GM18870 (cell line): ENCODE measurements around the gene LPO.

Source experiments
- ATAC-seq: cut with Tn5 transposase; IDR thresholded peaks from one replicate; pipeline ENCODE4 v1.9.1; 2021; ENCODE audit warnings: moderate library complexity; ENCODE audit not compliant: unreplicated experiment

The LPO gene

DNA sequence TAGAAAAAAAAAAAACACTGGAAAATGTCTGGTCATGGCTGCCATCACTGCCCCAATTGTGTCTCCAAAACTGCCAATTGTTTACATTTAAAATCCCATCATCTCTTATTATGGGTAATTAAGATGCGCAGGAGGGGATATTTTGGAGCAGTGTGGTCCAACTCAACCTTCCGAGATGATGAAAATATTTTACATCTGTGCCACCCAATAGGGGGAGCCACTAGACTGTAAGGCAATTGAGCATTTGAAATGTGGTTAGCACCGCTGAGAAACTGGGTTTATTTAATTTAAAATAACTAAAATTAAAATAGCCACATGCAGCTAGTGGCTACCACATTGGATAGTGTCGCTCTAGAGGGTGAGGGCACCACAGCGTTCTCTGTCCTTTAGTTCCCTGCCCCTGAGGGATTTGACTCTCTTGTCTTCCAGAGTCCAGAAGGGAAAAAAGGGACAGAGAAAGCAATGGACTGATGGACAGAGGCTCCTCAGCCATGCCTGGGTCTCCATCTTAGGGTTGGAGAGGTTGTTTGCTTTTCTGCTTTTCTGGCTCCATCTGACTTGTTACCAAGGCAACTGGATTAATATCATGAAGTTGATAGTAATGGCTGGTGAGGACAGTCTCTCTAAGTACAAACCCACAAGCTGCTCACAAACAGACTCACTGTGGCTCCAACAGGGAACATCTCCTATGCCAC, 38.9 kb downstream of the LPO start:
- no peak for ATAC-seq

DNA sequence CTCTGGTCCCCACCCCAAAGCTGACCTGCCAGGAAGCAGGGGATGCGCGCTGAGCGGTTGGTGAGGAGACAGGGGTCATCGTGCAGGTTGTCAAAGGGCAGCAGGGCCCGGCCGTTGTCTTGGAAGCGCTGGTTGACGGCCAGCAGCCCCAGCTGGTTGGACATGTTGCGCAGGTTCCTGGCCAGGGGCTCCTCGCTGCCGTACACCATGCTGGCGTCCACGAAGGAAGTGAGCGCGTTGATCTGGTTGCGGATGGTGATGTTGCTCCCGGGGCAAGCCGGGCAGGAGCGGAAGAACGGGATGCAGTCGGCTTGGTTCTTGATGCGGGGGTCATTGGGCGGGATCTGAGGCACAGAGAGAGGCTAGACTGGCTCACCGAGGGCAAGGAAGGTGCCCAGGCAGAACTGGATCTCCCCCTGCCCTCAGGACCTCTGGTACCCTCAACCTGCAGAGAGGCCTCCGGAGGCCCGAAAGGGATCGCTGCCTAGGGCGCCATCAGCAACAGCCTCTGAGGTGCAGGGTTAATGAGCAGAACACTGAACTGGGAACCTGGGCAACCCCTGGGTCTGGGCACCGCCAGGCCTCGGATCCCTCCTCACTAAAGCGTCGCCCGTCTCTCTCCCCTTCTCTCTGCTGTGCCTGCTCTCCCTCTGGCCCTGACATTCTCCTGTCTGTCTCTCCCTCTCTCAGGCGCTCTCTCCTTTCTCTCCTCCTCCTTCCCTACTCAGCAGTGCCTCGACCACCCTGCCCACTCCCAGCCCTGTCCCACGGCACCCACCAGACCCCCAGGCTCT, 39.6 kb downstream of the LPO start:
- ATAC-seq: no peak

- no peak for ATAC-seq
Measured at GRCh38 chr17:58278661-58279015, 40.3 kb downstream of the LPO start.

GRCh38 chr17:58279016-58279711, 40.8 kb downstream of the LPO start:
- ATAC-seq: no peak

DNA sequence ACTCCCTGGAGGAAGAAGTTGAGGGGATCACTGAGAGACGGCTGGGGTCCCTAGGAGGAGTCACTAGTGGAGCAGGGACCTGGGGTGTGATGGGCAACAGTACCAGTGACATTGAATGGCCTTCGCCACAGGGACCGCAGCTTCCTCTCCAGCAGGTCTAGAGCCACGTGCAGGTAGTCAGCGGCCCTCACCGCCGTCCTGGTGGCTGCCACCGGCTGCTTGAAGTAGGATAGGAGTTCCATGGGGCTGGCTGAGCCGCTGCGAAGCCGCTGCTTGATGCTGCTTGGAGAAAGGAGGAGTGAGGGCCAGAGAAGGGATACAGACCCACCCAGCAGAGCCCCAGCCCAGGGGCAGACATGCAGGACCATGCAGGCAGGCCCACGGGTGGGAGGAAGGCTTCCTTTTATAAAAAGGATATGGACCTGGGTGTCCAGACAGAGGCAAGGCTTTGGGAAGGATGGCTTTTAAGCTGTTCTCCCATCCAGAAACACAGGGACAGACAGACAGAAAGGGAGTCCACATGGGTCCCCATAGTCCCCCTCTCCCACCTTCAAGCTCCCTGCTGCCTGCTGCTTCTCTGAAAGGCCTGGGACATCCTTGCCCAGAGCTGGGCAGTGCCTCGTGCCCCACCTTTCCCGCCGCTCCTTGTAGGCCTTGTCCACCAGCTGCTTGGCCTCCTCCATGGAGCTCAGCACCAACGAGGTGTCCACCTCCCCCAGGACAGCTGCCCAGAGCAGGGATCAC, 41.5 kb downstream of the LPO start:
- ATAC-seq: no peak

DNA sequence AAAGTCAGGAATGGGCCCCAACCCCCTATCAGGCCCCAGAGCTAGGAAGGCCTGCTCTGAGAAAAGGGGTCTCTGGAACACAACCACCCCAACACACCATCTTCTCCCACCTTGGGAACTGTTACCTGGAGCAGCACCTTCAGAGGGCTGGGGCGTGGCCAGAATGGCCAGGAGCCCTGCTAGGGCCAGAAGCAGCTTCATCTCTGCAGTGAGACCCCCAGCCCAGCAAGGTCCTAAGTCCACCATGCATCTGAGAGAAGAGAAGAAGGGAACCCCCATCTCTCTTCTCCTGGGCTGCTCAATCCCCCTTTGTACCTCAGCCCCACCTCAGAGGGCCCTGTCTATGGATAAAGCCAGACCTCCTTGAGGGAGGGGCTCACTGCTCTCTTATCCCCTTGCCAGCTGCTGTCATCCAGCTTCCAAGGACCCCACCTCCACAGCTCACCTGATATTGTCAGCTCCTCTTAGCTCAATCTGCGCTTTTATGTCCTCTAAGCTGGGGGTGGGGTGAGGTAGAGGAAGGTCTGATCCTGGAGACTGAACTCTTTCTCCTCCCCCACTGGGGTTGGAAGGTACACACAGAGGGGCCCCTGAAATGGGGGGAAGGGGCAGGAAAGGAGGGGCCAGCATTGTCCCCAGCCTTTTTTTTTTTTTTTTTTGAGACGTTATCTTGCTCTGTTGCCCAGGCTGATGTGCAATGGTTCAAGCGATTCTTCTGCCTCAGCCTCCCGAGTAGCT, 42.3 kb downstream of the LPO start, which contains the start of gene MPO:
MPO (minus strand) TSS at position 456 of the 738 bp plus-strand sequence; CDS start at position 279, 177 bp downstream.
- ATAC-seq: no peak

DNA sequence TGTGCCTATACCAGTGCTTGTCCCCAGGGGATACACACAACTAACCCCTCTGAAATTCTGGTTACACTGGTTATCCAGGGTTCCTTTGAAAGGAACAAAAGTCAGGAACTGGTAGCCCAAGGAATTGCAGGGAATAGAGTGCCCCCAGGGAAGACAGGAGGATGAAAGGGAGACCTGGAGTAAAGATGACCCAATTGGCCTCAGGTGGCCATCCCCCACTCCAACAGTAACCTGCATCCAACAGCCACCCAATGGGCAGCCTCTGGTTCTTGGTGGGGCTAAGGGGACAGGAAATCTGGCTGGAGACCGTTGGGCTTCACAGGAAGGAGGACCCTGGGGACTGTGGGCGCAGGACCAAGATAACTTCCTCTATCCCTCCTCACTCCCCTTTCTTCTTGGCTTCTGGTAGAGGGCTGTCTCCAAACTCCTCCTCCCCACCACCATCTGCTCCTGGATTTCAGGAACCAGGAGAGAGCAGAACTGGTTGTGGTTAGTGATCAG, 43.2 kb downstream of the LPO start:
- no peak for ATAC-seq

DNA sequence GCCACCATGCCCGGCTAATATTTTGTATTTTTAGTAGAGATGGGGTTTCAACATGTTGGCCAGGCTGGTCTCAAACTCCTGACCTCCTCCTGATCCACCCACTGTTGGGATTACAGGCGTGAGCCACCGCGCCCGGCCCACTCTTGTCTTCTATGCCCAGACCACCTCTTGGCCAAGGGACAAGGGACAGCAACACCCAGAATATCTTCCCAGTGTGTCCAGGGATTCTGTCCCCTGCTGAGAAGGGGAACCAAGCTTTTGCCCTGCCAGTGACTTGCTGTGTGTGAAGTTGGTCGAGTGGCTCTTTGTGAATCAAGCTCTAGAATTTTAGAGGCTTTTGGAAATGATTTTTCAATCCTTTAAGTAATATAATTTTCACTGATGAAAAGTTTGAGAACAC, 44.1 kb downstream of the LPO start:
- ATAC-seq: no peak

GRCh38 chr17:58283674-58284612, 45.6 kb downstream of the LPO start:
- no peak for ATAC-seq

GRCh38 chr17:58284613-58285421, 46.4 kb downstream of the LPO start:
- ATAC-seq: no peak

DNA sequence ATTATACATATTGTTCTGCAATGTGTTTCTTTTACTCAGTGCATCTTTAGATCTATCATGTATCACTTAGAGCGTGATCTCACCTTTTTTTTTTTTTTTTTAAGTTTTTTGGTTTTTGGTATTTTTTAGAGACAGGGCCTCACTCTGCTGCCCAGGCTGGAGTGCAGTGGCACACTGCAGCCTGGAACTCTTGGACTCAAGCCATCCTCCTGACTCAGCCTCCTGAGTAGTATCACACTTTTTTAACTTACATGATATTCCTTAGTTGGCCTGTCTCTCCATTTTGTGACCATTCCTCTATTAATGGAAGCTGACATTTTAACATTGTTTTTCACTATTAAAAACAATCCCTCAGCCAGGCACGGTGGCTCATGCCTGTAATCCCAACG, 47.0 kb downstream of the LPO start:
- ATAC-seq: no peak

DNA sequence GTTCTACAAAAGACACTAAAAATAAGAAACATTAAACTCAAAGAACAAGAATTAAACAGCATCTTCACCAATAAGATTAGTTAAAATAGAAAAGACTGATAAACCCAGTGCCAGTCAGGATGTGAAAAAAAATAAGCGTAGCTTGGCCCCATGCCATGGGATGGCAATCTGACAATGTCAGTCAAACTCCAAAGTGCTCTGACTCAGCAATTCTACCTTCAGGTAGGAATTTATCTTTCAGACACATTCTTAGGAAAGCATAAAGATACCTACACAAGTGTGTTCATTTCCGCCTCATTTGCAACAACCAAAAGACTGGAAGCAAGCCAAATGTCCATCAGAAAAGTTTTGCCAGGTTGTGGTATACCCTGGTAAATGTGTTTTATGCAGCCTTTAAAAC, 51.5 kb downstream of the LPO start:
- no peak for ATAC-seq

GRCh38 chr17:58291246-58291645, 52.9 kb downstream of the LPO start:
- ATAC-seq: no peak

- ATAC-seq: no peak
Measured at GRCh38 chr17:58294034-58294433, 55.6 kb downstream of the LPO start.

- no peak for ATAC-seq
Measured at GRCh38 chr17:58300336-58300735, 62.0 kb downstream of the LPO start.

DNA sequence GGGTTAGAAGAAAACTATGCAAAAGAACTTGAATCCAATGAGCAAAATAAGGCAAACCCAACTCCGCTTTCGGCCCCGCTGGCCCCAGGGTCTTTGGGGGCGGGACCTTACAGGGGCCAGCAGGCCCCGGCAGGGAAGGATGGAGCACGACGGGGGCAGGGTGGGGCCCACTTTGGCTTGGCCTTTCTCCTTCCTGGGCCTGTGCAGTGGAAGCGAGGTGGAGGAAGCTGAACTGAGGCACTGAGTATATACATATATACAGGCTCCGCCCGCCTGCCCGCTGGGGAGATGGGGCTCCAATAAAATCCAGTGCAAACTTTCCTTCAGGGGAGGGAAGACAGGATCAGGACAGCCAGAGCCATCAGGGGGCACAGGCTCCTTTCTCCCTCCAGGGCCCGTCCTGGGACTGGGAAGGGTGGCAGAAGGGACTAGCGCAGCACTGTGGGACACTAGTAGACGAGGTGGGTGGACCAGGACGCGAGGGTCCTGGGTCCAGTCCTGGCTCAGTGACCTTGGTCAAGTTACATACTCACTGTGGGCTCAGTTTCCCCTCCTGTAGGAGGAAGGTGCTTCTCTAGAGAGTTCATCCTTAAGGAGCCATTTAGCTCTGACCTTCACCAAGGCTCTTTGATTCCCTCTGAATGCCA, 63.2 kb downstream of the LPO start:
- ATAC-seq: no peak

- no peak for ATAC-seq
Measured at GRCh38 chr17:58302171-58302918, 64.0 kb downstream of the LPO start.
